Spleen (tissue), 7 donors: ENCODE results near the gene ITGB2.

Source experiments
- POLR2A ChIP-seq, 3 donors: fragments of 450-650 bp; IDR thresholded peaks; one replicate each; pipeline ENCODE4 v1.5.1; 2017; ENCODE audit warnings: antibody characterized with exemption in 3 of 3, mild to moderate bottlenecking in 1 of 3
- POLR2AphosphoS5 ChIP-seq, 3 donors: sonication (generic); formaldehyde crosslinking; IDR thresholded peaks; one replicate each; pipeline ENCODE4 v1.5.1; 2017; ENCODE audit warnings: antibody characterized with exemption in 3 of 3
- TF ChIP-seq, protein P1 (sequence below), 11 experiments: fragments of 200-600 bp in 7 of 11; fragments of 450-650 bp in 4 of 11; sonication (generic) in 4 of 11; IDR thresholded peaks in 8 of 11; conservative IDR thresholded peaks in 3 of 11; 1 replicate in 7 of 11; 2 replicates in 4 of 11; pipeline versions ENCODE4 v1.4.0 to v1.8.0; 2016 to 2021; ENCODE audit warnings: antibody characterized with exemption in 11 of 11, inconsistent platforms in 4 of 11, mild to moderate bottlenecking in 1 of 11
- donor health status: DM: no; HTN: no; CAD: no; lungs with moderate emphysema.
- donor health status: DM: no; HTN: no; CAD: no.
- donor health status: DM: no; HTN: no; CAD: no.

DNA sequence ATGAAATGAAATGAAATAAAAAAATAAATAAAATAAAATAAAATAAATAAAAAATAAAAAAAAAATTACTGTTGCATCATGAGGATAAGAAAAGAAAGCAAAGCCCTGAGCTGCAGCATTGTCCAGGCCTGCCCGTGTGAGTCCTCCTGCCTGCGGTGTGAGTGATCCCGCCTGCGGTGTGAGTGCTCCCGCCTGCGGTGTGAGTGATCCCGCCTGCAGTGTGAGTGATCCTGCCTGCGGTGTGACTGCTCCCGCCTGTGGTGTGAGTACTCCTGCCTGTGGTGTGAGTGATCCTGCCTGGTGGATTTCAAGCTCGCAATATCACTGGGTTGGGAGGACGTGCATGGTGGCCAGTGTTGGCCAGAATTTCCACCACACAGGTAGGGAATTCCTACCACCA is 24.8 kb downstream of the ITGB2 start:
- TF ChIP-seq POLR2AphosphoS5 (IDR thresholded peaks at IDR 0.05) (no peak), POLR2A (IDR thresholded peaks at IDR 0.05) (no peak)
- TF ChIP-seq, protein P1, sequence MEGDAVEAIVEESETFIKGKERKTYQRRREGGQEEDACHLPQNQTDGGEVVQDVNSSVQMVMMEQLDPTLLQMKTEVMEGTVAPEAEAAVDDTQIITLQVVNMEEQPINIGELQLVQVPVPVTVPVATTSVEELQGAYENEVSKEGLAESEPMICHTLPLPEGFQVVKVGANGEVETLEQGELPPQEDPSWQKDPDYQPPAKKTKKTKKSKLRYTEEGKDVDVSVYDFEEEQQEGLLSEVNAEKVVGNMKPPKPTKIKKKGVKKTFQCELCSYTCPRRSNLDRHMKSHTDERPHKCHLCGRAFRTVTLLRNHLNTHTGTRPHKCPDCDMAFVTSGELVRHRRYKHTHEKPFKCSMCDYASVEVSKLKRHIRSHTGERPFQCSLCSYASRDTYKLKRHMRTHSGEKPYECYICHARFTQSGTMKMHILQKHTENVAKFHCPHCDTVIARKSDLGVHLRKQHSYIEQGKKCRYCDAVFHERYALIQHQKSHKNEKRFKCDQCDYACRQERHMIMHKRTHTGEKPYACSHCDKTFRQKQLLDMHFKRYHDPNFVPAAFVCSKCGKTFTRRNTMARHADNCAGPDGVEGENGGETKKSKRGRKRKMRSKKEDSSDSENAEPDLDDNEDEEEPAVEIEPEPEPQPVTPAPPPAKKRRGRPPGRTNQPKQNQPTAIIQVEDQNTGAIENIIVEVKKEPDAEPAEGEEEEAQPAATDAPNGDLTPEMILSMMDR (IDR thresholded peaks at IDR 0.05 in 8 of 11, conservative IDR thresholded peaks at IDR 0.05 in 3 of 11) = no peak
